Suprapubic skin (tissue), 4 donors: Measurements from ENCODE around the gene MICU1.

Experiments
- EP300 ChIP-seq: sonication (generic); formaldehyde crosslinking; IDR thresholded peaks from one replicate; pipeline ENCODE4 v1.6.1; 2017; ENCODE audit warnings: antibody characterized with exemption
- POLR2A ChIP-seq, 2 donors: fragments of 450-650 bp; IDR thresholded peaks; one replicate each; pipeline ENCODE4 v1.6.1; 2017; ENCODE audit warnings: antibody characterized with exemption in 2 of 2, mild to moderate bottlenecking in 2 of 2, moderate library complexity in 2 of 2
- POLR2AphosphoS5 ChIP-seq, 3 donors: sonication (generic); formaldehyde crosslinking; IDR thresholded peaks; one replicate each; pipeline ENCODE4 v1.6.1; 2017; ENCODE audit warnings: antibody characterized with exemption in 3 of 3
- TF ChIP-seq, protein P1 (sequence below), 2 donors: fragments of 200-600 bp in 1 of 2; fragments of 450-650 bp in 1 of 2; sonication (generic) in 1 of 2; IDR thresholded peaks; one replicate each; pipeline ENCODE4 v1.5.1; 2016 to 2019; ENCODE audit warnings: antibody characterized with exemption in 2 of 2, mild to moderate bottlenecking in 1 of 2, moderate library complexity in 1 of 2

DNA sequence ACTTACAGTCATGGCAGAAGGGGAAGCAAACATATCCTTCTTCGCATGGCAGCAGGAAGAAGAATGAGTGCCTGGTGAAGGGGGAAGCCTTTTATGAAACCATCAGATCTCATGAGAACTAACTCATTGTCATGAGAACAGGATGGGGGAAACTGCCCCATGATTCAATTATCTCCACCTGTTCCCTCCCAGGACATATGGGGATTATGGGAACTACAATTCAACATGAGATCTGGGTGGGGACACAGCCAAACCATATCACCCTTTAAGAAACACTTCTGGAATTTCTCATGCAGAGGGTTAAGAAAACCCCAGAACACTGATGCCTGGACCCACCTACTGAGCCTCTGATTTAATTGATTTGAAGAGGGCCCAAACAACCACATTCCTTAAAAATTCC lies 207.9 kb downstream of the MICU1 start:
- TF ChIP-seq, protein P1, sequence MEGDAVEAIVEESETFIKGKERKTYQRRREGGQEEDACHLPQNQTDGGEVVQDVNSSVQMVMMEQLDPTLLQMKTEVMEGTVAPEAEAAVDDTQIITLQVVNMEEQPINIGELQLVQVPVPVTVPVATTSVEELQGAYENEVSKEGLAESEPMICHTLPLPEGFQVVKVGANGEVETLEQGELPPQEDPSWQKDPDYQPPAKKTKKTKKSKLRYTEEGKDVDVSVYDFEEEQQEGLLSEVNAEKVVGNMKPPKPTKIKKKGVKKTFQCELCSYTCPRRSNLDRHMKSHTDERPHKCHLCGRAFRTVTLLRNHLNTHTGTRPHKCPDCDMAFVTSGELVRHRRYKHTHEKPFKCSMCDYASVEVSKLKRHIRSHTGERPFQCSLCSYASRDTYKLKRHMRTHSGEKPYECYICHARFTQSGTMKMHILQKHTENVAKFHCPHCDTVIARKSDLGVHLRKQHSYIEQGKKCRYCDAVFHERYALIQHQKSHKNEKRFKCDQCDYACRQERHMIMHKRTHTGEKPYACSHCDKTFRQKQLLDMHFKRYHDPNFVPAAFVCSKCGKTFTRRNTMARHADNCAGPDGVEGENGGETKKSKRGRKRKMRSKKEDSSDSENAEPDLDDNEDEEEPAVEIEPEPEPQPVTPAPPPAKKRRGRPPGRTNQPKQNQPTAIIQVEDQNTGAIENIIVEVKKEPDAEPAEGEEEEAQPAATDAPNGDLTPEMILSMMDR (IDR thresholded peaks at IDR 0.05) = no peak
- no peak for TF ChIP-seq POLR2AphosphoS5 (IDR thresholded peaks at IDR 0.05)
- TF ChIP-seq POLR2A (IDR thresholded peaks at IDR 0.05) = no peak
- TF ChIP-seq EP300 = no peak
